SIG-M5 (cell line): ENCODE data around the gene UBE3B.

ENCODE experiments used
- DNase-seq: peaks from one replicate; lab custom pipeline; 2025; lab: John Stamatoyannopoulos, UW

UBE3B gene

DNA sequence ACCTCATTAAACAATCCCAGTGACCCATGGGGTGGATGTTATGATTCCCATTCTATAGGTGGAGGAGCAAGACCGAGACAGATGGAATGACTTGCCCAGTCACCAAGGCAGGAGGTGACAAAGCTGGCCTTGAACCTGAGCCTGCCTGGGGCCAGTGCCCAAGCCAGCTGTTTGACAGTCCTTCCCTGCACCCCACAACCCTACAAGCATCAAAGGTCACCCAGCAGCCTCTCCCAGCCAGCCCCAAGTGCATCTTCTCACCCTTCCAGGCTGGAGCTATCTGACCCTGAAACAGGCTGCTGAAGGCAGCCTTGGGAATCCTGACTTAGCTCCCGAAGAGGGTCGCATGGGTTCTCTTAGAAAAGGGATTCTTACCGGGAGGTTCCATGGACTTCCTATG lies 75.5 kb downstream of the UBE3B start:
- DNase-seq = no peak

- no peak for DNase-seq
These were observed 76.0 kb downstream of the UBE3B start for GRCh38 chr12:109553483-109553882.

DNA sequence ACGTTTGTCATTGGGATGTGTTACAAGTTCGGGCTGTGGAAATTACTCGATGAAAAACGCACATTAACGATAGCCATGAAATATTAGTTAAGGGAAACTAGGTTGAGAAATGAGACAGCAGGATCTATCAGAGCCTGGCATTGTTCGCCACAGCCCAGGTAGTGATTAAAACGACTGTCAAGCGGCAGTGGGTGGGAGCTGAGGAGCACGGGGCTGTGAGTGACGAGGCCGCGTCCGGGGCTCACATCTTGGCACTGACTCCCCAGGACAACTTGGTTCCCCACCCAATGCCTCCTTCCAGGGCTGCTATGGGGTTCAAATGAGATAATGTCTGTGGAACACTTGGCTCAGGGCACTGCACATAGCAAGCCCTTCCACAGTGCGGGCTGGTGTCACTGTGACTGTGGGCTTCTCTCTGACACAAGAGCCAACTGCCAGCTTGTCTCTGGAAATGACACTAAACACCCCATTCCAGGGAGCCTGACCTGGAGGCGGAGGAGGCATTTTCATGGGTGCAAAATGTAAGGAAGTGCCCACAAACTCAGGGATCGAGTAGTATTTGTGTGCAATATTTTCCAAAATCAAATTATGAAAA lies 76.6 kb downstream of the UBE3B start:
- DNase-seq = no peak

GRCh38 chr12:109554761-109555160 lies 77.3 kb downstream of the UBE3B start:
- DNase-seq = no peak

DNA sequence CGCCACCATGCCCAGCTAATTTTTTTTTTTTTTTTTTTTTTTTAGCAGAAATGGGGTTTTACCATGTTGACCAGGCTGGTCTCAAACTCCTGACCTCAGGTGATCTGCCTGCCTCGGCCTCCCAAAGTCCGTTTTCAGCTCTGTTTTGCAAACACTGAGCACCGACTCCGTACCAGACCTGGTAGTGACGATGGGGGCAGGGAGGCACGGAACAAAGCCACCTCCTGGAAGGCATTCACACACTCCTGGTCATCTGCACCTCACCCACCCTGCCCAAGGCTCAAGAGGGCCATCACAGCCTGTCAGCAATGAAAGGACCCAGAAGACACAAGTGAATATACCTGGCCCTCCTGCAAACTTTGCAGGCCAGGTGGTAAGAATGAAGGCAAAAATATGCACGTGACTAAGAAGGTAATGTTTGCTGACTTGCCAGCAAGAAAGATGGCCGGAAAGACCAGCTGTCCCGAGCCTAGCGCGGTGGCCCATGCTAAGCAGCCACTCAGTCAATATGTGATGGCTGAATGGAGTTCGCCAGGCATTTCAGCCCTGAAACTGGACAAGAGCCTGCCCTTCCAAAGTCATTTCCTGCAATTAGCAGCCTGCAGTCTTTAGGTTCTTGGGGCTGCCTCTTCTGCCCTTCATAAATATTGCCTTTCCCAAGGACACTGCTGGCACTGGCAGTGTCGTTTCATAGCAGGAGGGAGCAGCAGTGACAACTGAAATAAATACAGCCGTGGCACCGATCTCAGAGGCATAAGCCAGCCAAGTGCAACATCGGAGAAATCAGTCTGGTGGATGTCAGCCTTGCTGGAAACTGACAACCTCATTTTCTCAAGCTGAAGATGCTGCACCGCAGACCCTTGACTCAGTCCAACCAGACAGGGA lies 78.2 kb downstream of the UBE3B start:
- DNase-seq = no peak

DNA sequence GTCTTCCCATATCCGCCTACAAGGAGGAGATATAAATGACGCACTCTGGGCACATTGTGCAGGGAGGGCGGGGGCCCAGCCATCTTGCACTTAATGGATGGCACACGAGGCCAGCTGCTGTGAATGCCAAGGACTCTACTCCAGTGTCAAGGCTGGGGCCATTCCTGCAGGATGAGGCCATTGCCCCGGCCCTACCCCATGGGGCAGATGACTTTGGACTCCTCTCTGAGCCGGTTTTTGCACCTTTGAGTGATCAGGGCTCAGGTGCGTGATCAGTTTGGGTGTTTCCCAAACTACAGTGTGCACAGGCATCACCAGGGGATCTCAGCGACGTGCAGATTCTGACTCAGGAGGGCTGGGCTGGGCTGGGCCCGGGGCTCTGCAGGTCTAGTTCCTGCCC lies 79.8 kb downstream of the UBE3B start:
- DNase-seq = no peak

GRCh38 chr12:109557805-109558204 lies 80.4 kb downstream of the UBE3B start:
- DNase-seq = no peak

DNA sequence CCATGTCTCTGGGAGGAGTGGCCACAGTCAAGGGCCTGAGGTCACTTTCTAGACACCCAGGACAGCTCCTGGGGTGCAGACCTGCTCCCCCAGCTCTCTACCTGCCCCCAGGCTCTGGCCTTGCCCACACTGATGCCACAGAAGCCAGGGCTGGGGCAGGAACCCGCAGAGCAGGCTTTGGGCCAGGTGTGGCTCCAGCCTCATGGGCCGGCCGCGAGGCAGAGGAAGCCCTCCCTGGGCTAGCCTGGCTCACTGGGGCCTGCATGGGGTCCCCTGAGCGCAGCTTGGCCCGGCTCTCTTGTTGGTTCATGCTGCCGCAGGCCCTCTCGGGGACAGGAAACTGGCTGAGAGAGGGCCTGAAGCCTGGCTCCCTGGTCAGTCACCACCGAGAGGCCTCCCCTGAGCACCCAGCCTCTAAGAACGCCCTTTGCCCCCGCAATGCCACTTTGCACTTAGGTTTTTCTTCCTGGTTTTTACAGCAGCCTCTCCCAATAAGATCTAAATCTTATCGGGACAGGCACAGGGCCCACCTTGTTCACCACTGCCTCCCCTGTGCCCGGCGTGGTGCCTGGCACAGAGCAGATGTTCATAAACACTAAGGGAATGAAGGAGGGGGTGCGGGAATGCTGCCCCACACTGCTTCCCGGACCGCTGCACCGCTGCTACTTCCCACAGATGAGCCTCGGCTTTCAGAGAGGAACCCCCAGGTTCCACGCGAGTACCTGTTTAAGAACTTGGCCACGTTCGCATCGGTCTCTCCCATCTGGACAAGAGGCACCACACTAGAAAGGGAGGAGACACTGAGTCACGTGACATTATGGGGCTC lies 81.2 kb downstream of the UBE3B start:
- DNase-seq = no peak

GRCh38 chr12:109559200-109559505 lies 81.7 kb downstream of the UBE3B start:
- DNase-seq = no peak

DNA sequence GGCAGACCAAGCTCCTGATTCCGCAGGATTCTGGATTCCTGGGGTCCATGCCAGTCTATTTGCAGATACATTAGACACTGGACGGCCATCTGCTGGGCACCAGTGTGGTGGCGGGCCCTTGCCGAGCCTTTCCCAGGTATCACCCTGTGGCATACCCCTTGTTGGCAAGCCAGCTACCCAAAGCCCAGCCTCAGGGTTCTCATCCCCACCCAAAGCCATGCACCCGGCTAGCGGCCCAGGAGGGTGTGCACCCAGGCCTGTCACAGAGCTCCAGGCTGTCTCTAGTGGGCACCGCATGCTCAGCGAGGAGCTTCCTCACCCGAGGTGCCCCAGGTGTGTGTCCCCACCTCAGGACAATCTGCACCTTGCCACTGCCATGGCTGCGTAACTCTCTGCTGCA lies 82.2 kb downstream of the UBE3B start:
- no peak for DNase-seq

DNA sequence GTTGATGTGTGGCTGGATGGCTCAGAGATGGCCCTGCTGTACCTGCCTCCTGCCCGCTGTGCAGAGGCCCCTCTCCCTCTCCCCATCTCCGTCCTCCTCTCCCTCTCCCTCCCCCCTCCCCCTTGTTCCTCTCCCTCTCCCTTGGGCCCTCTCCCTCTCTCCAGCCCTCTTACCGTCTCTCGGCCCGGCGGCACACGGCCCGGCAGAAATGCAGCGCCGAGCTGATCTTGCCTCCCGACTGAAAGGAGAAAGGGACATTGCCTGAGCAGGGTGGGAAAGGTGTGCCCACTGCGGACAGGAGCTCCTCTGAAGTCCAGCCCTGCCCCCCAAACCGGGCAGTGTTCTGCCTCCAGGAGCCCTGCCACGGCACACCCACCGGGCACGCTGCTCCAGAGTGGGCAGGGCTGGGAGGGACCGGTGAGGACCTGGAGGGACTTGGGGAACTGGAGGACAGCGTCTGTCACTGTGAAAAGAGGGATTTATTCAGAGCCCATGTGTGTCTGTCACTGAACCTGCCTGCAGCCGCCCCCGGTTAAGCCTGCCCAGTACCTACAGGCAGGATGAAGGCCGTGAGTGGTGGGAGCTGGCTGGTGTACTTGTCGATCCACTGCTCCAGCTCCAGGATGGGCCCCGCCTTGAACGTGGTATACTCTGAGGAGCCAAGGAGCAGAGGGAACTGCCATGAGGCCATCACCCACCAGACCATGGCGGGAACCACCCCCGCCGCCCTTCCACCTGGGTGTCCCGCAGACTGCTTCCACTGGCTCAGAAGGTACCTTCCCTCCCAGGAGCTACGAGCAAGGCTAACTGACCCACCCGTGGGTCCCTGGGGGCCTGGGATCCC lies 83.7 kb downstream of the UBE3B start:
- DNase-seq = no peak

- no peak for DNase-seq
These were observed 84.2 kb downstream of the UBE3B start for GRCh38 chr12:109561711-109562030.

- DNase-seq = no peak
These were observed 85.4 kb downstream of the UBE3B start for GRCh38 chr12:109562871-109563270.

DNA sequence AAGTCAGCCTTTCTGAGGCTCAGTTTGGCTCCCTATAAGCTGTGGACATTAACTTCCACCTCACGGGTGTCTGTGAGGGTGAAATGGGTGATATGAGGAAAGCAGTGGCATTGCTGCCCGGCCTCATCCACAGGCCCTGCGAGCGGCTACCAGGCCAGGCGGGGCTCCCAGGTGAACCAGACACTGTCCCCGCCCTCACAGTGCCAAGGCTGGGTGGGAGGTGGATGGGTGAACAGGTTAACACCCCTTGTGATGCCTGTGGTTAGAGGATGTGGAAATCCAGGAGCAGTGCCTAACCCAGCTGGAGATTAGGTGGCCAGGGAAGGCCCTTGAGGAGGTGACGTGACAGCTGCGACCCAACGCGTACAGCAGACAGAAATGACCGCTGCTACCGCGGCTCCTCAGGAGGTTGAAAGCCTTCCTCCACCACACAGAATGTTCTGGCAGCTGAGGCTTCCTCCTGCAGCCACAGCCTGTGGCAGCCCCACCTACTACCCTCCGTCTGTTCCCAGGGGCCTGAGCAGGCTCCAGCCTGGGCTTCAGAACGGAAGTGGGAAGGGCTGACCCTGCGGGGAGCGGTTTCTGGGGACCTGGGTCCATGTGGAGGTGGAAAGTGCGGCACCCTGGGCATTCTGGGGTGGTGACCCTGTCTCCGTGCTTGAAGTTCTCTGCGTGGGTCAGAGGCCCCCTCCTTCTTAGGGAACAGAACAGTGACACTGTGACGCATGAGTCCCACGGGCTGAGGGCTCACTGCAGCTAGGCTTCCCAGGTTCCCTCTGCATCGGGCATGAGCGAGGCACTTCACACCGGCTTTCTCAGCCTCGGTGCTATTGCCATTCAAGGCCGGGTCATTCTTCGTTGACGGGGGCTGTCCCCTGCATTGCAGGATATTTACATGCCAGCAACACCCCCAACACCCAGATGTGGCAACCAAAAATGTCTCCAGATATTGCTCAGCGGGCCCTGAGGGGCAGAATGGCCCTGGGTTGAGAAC lies 86.2 kb downstream of the UBE3B start:
- DNase-seq = no peak

DNA sequence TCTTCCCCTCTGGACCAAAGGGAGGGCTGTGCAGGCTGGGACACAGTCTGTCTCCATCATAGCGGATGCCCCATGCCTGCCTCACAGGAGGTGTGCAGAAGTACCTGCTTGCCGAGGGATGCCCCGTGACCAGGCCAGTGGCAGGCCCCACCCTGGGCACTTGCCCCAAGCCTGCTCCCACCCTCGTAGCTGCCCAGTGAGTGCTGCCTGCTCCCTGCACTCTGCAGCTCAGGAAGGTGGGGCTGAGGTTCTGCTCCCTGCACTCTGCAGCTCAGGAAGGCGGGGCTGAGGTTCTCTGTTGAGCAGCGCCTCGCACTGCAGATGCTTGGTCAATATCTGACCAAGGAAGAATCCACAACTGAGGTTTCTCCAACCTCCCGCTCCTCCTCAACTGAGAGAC lies 89.0 kb downstream of the UBE3B start:
- no peak for DNase-seq

DNA sequence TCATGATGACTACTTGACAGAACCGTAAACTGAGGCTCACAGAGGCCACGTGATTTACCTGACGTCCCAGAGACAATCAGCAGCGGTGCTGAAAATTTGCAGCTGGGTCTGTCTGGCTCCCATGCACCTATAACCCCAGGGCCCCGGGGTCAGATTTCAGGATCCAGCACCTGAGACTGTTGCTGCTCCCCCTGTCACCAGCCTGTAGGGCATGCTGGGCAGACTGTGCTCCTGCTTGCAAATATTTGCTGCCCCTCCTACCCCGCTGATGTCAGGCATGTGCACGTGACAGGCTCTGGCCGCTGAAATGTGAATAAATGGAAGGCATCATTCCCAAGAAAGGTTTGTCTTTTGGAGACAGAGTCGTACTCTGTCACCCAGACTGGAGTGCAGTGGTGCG lies 89.9 kb downstream of the UBE3B start:
- no peak for DNase-seq

DNA sequence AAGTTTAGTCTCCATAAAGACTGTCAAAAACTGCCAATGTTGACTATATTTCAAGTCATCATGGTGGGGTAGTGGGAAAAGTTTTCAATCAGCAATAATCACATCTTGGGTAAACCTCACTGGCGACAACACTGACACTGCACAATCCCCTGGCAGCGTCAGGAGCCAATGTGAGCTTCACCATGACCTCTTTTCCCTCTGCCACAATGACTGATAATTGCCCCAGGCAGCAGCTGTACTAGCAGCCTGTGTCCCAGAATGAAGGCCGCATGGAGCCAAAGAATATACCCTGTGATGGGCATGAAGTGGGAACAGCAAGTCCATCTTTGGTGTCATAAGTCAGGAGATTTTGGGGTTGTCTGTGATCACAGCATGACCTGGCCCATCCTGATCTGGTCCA lies 90.5 kb downstream of the UBE3B start:
- no peak for DNase-seq

- no peak for DNase-seq
These were observed 91.1 kb downstream of the UBE3B start for GRCh38 chr12:109568486-109568885.

GRCh38 chr12:109571773-109572505 lies 94.5 kb downstream of the UBE3B start:
- no peak for DNase-seq

DNA sequence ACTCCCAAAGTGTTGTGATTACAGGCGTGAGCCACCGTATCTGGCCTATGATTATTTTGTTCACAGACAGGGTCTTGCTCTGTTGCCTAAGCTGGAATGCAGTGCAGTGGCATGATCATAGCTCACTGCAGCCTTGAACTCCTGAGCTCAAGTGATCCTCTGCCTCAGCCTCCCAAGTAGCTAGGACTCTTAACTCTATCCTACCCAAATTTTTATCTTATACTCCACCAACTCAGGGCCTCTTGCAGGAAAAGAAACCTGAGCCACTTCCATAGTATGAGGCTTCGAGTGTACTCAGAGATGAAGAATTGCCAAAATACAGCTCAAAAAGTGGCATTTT lies 95.0 kb downstream of the UBE3B start:
- no peak for DNase-seq
